HT-29 (cell line): ENCODE results near the gene CA7. TPM values are rescaled to one million over a fixed set of nuclear protein-coding genes. Genes with fewer than 3 reads are reported as not detected.
"Not testable (repeated sequence)": the region's sequence is repeated elsewhere in the genome, so short reads cannot be mapped to it uniquely, and the experiment has no call there.

Source experiments
- DNase-seq: peaks from one replicate; pipeline ENCODE4 v3.0.0-alpha.2; 2015; ENCODE audit warnings: low spot score
- total RNA-seq: library from RNA; depleted of rRNA; stranded (reverse); fragments of >200 nt; shearing (Covaris generic); gene quantifications from 2 replicates; pipeline ENCODE4 v1.2.3, GENCODE V29; 2014

The CA7 gene
- total RNA-seq, 1 experiment from 2014 or later: not detected

DNA sequence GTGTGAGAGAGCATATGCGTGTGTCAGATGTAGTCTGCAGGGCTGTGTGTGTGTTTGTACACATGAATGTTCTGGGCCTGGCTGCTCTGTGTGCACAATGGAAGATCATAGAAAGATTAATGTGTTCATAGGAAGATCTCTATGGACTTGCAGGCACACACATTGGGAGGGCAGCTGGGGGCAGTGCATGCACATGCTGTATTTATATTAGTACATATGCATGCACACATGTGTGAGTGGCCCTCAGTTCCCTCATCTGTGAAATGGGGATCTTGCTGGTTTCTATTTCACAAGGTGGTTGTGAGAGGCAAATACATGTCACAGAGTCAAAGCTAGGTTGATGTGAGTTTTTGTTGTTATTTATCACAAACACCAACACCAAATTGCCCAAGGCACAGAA, 2.1 kb downstream of the CA7 start:
- no peak for DNase-seq

DNA sequence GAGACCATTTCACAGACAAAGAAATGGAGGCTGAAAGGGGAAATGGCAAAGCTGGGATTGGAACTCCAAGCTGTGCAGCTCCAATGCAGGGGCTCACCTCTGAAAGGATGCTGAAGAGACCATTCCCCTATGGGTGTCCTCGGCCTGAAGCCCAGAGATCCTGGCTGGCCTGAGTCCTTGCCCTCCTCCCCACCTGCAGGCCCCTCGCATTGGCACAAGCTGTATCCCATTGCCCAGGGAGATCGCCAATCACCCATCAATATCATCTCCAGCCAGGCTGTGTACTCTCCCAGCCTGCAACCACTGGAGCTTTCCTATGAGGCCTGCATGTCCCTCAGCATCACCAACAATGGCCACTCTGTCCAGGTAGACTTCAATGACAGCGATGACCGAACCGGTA, 2.6 kb downstream of the CA7 start:
- DNase-seq: no peak

DNA sequence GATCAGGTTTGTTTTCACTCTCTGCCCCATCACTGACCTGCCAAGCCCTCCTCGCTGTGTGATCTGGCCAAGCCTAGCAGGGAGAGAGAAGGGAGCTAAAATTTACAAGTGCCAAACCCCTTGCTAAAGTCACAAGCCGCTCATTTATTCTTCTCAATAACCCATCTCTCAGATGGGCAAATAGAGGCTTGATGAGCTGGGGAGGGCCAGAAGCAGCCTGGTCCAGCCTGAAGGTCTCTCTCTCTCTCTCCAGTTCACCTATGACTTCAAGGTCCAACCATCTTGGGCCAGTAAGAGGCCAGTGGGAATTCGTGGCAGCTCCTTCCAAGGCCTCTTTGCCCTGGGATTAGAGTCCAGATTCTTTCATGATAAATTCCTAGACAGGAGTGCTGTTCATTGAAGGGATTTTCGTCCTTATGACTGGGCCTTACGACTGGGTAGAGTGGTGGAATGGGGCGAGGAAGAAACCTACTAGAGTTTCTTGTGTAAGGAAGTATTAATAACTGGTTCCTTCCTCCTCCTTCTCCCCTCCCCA, 3.4 kb downstream of the CA7 start:
- DNase-seq: no peak

DNA sequence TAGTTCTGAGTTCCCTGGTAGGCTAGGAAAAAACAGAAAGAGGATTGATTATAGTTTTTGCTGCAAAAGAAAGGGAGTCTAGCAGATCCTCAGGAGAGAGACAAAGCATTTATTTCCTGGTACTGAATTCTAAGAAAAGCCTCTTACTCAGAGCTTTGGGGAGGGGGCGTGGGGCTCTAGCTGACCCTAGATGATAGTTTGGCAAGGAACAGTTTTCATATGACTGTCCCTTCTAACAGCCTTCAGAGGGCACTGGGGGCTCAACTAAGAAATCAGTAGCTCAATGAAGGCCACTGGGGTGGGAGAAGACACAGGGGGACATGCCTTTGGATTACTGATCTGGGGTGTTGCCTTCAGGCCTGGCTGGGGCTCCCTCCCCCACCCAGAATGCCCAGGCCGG, 4.0 kb downstream of the CA7 start:
- no peak for DNase-seq

DNA sequence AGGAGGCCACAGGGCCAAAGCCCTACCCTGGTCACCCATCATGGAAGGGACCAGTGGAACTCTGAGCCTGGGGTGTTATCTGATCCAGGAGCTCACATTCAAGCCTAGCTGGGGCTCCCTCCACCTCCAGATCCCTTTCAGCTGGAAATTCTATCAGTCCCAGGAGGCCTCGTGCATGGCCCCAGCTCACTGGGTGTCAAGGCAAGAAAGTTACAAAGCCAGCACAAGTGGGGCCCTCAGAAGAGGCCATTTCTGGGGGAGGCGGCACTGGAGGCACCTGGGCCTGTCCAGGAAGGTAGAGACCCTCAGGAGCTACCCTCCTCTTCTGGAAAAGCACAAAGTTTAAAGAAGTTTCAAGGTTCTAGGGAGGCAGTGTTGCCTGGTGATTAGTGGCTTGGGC, 4.8 kb downstream of the CA7 start:
- no peak for DNase-seq

DNA sequence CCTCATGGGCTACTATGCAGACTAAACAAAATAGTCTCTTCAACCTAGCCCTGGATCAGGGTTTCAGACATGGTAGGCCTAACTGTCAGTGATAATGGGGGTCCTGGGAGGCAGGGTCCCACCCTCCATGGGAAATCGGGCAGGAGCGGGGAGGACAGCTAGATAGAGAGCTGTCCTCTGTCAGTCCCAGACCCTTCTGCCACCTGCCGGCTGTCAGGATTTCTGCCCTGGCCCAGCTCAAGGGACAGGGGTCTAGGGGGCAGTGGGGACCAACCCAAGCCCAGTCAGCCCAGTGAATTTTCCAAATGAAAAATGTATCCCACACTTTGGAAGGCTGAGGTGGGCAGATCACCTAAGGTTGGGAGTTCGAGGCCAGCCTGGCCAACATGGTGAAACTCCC, 5.3 kb downstream of the CA7 start:
- no peak for DNase-seq

DNA sequence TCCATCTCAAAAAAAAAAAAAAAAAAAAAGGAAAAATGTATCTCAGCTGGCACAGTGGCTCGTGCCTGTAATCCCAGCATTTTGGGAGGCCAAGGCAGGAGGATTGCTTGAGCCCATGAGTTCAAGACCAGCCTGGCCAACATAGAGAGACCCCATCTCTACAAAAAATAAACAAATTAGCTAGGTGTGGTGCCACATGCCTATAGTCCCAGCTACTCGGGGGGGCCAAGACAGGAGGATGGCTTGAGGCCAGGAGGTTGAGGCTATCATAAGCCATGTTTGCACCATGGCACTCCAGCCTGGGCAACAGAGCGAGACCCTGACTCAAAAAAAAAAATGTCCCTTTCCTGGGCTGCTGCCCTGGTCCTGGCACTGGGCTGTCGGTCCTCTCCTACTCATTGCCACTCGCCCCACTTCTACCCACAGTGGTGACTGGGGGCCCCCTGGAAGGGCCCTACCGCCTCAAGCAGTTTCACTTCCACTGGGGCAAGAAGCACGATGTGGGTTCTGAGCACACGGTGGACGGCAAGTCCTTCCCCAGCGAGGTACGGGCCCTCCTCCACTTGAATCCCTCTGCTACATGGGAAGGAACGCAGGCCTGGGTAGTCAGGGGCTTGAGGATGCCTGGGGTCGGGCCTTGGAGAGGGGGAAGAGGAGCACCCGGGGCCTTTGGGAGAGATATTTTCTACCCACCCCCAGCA, 6.1 kb downstream of the CA7 start:
- no peak for DNase-seq

DNA sequence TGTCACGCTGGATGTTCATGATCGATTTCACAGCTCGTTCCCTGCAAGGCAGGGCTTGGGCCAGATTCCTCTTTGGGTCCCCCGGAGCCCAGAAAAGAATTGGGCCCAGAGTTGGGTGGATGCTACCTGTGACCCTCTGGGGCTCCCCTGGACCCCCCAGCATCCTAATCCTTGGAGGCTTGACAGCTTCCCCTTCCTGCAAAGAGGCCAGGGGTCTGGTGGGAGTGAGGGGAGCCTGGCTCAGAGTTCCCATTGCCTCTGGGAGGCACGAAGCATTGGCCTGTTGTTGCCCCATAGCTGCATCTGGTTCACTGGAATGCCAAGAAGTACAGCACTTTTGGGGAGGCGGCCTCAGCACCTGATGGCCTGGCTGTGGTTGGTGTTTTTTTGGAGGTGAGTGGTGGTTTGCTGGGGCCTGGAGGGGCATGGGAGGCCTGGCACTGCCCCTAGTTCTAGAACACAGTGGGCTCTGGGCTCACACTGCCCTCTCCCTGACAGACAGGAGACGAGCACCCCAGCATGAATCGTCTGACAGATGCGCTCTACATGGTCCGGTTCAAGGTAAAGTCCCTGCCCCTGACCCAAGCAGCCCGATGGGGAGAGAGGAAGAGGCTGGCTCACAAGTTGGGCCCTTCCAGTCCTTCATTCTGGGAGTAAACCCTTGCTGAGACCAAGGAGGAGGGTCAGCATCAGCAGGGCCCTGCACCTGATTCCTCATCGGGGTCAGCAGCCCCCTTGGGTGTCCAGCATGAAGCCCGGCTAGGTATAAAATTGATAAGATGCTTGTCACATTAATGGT, 7.2 kb downstream of the CA7 start:
- no peak for DNase-seq

DNA sequence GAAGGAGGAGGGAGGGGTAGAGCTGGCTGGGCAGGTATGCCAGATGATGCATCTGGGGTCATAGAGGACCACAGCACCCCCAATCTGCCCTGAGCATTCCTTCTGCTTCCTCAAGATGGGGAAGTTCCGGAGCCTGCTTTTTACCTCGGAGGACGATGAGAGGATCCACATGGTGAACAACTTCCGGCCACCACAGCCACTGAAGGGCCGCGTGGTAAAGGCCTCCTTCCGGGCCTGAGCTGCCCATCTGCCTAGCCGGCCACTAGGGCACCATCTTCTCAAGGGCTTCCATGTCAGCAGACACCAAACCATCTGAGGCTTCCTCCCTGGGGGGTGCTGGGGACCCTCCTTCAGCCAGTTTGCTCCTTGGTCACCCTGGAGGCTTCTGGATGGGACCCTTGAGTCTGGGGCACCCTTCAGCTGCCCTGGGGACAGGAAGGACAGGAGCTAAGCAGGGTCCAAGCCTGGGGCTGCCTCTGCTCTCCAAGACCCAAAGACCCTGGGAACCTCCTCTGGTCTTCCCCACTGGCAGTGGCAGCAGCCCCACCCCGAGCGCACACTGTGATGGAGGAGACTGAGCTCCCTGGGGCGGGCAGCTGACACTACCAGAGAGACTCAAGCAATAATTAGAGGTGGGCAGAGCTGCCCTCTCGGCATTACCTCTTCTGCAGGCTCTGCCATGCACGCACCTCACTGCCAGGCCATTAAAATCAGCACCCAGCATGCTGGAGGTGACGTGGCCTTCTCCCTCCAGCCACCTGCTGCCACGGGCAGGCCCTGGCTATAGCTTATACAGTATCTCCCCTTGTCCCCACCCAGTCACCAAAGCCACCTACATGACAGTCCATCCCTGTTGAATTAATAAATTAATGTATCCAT, 9.3 kb downstream of the CA7 start:
- no peak for DNase-seq

DNA sequence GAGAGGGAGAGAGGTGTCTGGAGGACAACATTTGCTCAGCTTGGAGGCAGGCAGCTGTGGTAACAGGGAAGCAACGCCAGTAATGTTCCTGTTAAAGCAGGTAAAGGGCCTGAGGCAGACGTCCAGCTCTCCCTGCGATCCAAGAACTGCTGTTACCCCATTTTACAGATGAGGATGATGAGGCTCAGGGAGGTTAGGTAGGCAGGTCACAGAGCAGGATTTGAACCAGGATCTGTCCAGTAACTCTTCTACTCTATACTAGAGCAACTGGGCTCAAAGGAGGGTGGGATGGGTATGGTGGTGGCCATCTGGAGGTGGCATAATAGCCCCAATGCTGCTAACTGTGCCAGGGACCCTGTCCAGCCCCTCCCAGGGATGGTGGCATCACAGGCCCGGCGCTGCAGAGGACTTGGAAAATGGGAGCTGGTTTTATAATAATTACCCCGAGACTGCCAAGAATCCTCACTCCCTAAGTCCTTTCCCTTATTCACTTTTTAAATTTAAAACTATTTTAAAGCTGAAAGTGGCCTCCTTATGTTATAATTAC, 12.0 kb downstream of the CA7 start:
- no peak for DNase-seq

DNA sequence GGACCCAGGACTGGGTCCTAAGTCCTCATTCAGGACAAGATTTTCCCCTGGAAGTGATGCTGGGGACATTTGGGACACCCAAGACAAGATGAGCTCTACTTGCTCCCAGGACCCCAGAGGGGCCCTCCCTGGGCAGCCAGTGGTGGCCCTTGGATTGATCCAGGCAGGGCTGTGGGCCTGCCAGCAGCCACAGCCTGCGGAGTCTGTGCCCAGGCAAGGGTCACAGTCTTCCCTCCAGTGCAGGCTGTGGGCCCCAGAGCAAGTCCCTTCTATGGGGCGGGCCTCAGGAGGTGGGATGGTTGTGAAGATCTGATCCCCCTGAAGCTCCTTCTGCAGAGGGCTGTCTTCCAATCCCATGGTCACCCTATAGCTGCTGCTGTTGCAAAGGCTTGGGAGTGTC, 12.6 kb downstream of the CA7 start:
- no peak for DNase-seq

DNA sequence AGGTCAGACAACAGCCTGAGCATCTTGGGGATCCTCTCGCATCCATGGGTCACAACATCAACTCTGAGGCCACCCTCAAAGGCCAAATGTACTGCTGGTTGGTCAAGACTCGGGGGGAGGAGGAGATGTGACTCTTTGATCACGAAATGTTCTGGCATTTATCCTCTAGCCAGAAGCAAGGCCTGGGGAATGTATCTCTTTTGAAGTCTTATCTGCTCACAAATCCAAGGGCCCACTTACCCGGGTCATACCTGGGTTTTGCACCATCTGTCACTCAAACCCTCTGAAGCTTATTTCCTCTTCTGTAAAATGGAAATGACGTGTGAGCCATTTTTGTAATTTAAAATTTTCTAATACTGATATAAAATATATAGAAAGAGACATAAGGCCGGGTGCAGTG, 13.2 kb downstream of the CA7 start:
- no peak for DNase-seq

DNA sequence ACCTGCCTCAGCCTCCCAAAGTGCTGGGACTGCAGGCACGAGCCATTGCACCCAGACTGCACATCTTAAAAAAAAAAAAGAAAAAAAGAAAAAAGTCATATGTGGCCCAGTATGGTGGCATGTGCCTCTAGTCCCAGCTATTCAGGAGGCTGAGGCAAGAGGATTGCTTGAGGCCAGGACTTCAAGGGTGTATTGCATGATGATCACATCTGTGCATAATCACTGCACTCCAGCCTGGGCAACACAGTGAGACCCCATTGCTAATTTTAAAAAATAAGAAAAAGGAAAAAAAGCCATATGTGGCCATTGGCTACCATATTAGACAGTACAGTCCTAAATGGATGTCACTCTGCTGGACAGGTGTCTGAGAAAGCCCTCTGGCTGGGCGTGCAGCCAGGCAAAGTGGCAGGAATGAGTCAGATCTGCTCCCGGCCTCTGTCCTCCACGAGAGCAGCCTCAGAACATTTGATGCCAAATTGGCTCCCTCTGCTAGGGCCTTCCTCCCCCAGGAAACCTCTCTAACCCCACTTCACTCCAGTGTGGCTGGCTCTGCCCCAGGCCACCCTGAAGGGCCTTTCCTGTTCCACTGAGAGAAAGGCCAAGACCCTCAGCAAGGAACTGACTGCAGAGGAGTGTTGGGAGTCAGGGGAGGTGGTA, 14.7 kb downstream of the CA7 start:
- peak; percentile 9 for DNase-seq

DNA sequence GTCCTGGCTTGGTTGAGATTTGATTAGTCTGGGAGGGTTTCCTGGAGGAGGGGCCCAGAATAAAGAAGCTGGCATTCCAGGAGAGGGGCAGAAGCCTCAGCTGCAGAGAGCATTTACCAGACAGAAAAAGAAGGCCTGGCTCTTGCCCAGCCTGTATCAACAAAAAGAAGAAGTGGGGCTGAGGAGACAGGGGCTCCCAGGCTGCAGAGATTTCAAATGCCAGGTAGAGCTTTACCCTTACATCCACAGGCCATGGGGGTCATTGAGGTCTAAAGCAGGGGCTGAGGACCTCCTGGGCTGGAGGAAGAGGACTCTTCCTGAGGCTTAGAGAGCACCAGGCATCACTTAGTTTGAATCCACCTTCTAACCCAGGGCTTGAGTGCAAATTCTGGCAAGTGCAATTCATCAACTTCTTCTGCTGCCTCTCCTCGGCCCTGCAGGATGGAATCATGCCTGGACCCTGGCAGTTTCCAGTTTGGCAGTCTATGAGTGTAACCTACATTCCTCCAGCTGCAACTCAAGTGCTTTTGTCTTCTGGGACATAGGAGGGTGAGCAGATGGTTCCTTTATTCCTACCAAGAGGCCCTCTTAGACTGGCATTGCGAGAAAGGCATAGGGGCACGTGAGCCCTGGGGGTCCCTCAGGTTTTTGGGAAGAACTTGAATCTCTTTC, 15.3 kb downstream of the CA7 start:
- DNase-seq: no peak

DNA sequence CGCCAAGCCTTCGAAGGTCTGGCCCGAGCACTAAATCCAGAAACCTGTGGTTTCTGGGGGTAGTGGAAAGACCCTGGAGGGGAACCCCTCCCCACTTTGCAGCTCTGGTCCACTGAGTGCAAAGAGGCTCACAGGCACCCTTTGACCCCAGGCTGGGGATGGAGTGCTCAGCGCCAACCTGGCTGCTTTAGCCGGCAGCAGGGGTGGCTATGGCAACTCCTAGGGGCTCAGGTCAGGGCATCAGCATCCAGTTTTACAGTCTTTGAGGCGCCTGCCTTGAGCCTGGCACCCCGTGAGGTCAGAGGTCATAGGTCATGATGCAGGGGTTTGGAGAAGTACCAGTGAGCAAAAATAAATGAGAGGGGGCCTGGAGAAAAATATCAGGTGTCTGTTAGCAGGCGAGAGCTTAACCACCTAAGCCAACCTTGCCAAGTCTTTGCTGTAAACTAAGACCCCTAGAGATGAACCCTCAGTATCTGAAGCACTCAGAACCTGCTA, 17.9 kb downstream of the CA7 start:
- no peak for DNase-seq

DNA sequence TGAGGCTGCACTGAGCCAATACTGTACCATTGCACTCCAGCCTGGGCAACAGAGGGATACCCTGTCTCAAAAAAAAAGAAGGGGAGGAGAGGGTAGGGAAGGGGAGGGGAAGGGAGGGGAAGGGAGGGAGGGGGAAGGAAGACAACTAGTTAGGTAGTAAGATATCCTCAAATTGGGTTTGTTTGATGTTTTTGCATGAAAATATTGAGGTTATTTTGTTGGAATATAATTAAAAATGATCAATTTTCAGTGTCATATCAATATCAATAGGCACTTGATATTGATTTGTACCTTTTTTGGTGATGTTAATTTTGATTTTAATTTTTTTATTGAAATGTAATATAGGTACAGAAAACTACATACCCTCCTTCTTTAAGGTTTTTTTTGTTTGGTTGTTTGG, 19.5 kb downstream of the CA7 start:
- DNase-seq: no peak

DNA sequence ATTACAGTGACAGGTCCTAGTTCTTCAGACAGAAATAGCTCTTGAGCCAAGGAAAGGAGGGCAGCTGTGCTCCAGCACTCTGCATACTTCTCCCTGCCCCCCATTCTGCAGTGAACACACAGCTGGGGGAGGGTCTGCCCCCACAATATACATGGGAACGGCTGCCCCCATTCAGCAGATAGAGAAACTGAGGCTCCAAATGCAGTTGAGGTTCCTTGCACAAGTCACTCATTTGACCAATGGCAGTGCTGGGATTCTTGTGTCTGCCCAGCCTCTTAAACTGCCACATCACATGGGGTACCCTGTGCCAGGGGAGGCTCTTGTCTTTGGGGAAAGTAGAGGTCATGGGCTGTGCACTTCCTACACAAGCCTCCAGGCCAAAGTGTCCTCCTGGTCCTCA, 25.2 kb downstream of the CA7 start:
- DNase-seq: no peak

DNA sequence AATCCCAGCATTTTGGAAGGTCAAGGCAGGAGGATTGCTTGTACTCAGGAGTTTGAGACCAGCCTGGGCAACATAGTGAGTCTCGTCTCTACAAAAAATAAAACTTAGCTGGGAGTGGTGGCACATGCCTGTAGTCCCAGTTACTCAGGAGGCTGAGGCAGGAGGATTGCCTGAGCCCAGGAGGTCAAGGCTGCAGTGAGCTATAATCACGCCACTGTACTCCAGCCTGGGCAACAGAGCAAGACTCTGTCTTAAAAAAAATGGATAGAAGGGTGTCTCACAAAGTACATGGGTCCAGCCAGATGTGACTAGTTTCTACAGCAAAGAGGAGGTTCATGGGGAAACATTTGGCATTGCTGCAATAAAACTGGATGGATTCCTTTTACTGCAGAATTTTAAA, 27.1 kb downstream of the CA7 start:
- DNase-seq: not testable (repeated sequence)

DNA sequence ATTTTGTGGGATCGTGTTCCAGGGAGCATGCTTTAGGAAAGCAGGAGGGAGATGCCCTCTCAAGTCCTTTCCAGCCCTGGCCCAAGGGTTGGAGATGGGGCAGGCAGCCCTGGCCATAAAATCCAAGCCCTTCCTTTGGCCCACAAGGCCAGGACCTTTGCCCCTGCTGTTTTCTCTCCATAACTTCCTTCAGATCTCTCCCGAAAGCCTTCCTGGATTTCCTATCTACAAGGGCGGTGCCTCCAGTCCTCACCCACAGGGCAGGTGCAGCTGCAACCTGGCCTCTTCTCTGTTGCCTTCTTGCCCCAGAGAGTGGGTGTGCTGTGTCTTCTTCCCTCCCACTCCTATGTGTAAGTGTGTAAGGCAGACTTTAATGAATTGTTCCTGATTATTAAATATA, 27.6 kb downstream of the CA7 start:
- DNase-seq: peak; percentile 10

DNA sequence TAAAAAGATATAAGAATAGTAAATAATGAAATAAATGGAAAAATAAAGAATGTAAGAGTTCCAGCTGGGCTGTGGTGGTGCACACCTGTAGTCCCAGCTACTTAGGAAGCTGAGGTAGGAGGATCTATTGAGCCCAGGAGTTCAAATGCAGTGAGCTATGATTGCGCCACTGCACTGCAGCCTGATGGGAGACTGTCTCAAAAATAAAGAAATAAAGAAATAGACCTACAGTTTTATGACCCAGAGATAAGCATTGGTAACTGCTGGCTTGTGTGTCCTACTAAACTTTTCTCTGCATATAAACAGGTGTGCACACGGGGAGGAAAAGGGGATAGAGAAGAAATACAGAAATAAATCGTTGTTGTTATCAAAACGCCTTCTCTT, 28.3 kb downstream of the CA7 start:
- no peak for DNase-seq
